Measurements from ENCODE around the gene MAP7.

Gene MAP7

DNA sequence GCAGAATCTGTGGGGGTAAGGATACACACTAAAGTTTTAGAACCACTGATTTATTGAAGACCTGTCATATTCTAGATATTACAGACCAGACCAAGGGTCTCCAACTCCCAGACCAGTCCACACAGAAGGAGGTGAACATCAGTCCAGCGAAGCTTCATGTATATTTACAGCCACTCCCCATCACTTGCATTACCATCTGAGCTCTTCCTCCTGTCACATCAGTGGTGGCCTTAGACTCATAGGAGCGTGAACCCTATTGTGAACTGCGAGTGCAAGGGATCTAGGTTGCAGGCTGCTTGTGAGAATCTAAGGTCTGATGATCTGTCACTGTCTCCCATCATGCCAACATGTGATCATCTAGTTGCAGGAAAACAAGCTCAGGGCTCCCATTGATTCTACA is 255.6 kb downstream of the MAP7 start:
- no peak for DNase-seq (ENCODE audit: low spot score)
